Measurements from ENCODE around the gene VSIG10L.

- peak in 1 of 3 experiments; percentile 21 for TF ChIP-seq CTCF (optimal IDR thresholded peaks at IDR 0.05 in 1 of 3, IDR thresholded peaks at IDR 0.05 in 1 of 3, conservative IDR thresholded peaks at IDR 0.05 in 1 of 3; ENCODE audit: extremely low read depth in 1 of 3, insufficient read depth in 2 of 3, low read length in 3 of 3)
- TF ChIP-seq EZH2 (IDR thresholded peaks at IDR 0.05; ENCODE audit: low read length), result no peak
Observed at GRCh38 chr19:51296336-51297093, 45.4 kb downstream of the VSIG10L start.

All from keratinocyte (primary cell).